Type B pancreatic cell (in vitro differentiated cells): ENCODE results near the gene PNMA1. TPM values are rescaled to one million over a fixed set of nuclear protein-coding genes. Genes with fewer than 3 reads are reported as not detected.
A peak's percentile ranks its signal among the peaks of the same experiment; 100 is the strongest.

Source experiments
- DNase-seq: peaks from one replicate; pipeline ENCODE4 v3.0.0; 2021; ENCODE audit warnings: mixed read lengths; ENCODE audit not compliant: unreplicated experiment; ENCODE audit errors: extremely low spot score
- H3K27ac Mint-ChIP-seq: 2 replicates; pipeline ENCODE4 v1.8.0; 2021; ENCODE audit warnings: mild to moderate bottlenecking, mixed read lengths
- H3K27me3 Mint-ChIP-seq: 2 replicates; pipeline ENCODE4 v1.8.0; 2021; ENCODE audit warnings: mixed read lengths
- H3K36me3 Mint-ChIP-seq: 2 replicates; pipeline ENCODE4 v1.8.0; 2021; ENCODE audit warnings: mixed read lengths
- H3K4me1 Mint-ChIP-seq: one replicate; pipeline ENCODE4 v1.8.0; 2021; ENCODE audit warnings: mixed read lengths; ENCODE audit not compliant: unreplicated experiment
- H3K4me3 Mint-ChIP-seq: 2 replicates; pipeline ENCODE4 v1.8.0; 2021; ENCODE audit warnings: mild to moderate bottlenecking, mixed read lengths
- H3K9me3 Mint-ChIP-seq: 2 replicates; pipeline ENCODE4 v1.8.0; 2021; ENCODE audit warnings: mixed read lengths
- CTCF ChIP-seq: fragments of 200-600 bp; sonication (generic); conservative IDR thresholded peaks from 2 replicates; pipeline ENCODE4 v1.5.0; 2021; ENCODE audit warnings: antibody characterized with exemption, mild to moderate bottlenecking
- total RNA-seq: library from RNA; stranded (reverse); gene quantifications from 2 replicates; pipeline ENCODE4 v1.2.1, GENCODE V29; 2021; ENCODE audit warnings: low replicate concordance

The PNMA1 gene
- total RNA-seq, 1 donor from 2014 or later: 64.8 TPM

- H3K9me3 Mint-ChIP-seq: no peaks in the 10 kb centered on the region
- H3K36me3 Mint-ChIP-seq: peaks cover 17% of the 10 kb centered on the region
- no peak overlapping the region for H3K4me3 Mint-ChIP-seq
- peaks cover 48% of the 10 kb centered on the region for H3K4me1 Mint-ChIP-seq
- no peak for TF ChIP-seq CTCF
- no peak for DNase-seq
- H3K27me3 Mint-ChIP-seq: no peaks in the 10 kb centered on the region
- H3K27ac Mint-ChIP-seq: no peak overlapping the region
Observed at GRCh38 chr14:73720636-73721035, 6.5 kb upstream of the PNMA1 start.

- peak overlapping the region; percentile 66 for H3K4me3 Mint-ChIP-seq
- peaks cover 49% of the 10 kb centered on the region for H3K4me1 Mint-ChIP-seq
- H3K9me3 Mint-ChIP-seq: no peaks in the 10 kb centered on the region
Observed at GRCh38 chr14:73719791-73720190, 5.6 kb upstream of the PNMA1 start.

GRCh38 chr14:73719361-73719760, 5.2 kb upstream of the PNMA1 start:
- H3K4me3 Mint-ChIP-seq: peak overlapping the region; percentile 66
- H3K9me3 Mint-ChIP-seq: no peaks in the 10 kb centered on the region
- peaks cover 18% of the 10 kb centered on the region for H3K36me3 Mint-ChIP-seq
- H3K27me3 Mint-ChIP-seq: no peaks in the 10 kb centered on the region
- H3K27ac Mint-ChIP-seq: peak overlapping the region; percentile 84
- H3K4me1 Mint-ChIP-seq: peaks cover 47% of the 10 kb centered on the region
- no peak for TF ChIP-seq CTCF
- no peak for DNase-seq

More at GRCh38 chr14:73719791-73720190, 5.6 kb upstream of the PNMA1 start:
- TF ChIP-seq CTCF: no peak
- DNase-seq: no peak
- H3K27ac Mint-ChIP-seq: peak overlapping the region; percentile 84
- H3K27me3 Mint-ChIP-seq: no peaks in the 10 kb centered on the region
- H3K36me3 Mint-ChIP-seq: peaks cover 18% of the 10 kb centered on the region

- H3K27ac Mint-ChIP-seq: peak overlapping the region; percentile 84
- H3K27me3 Mint-ChIP-seq: no peaks in the 10 kb centered on the region
- DNase-seq: no peak
- peaks cover 41% of the 10 kb centered on the region for H3K4me1 Mint-ChIP-seq
- TF ChIP-seq CTCF: peak; percentile 24
- peaks cover 15% of the 10 kb centered on the region for H3K36me3 Mint-ChIP-seq
- H3K9me3 Mint-ChIP-seq: no peaks in the 10 kb centered on the region
- peak overlapping the region; percentile 82 for H3K4me3 Mint-ChIP-seq
Observed at GRCh38 chr14:73718418-73719251, 4.5 kb upstream of the PNMA1 start.

- TF ChIP-seq CTCF: no peak
- H3K27me3 Mint-ChIP-seq: no peaks in the 10 kb centered on the region
- peaks cover 44% of the 10 kb centered on the region for H3K4me1 Mint-ChIP-seq
- peaks cover 10% of the 10 kb centered on the region for H3K36me3 Mint-ChIP-seq
- peak overlapping the region; percentile 75 for H3K27ac Mint-ChIP-seq
- no peaks in the 10 kb centered on the region for H3K9me3 Mint-ChIP-seq
- H3K4me3 Mint-ChIP-seq: peak overlapping the region; percentile 82
- no peak for DNase-seq
Observed at GRCh38 chr14:73717711-73718417, 3.7 kb upstream of the PNMA1 start.
